H1 (cell line): ENCODE measurements around the gene MIXL1. TPM values are rescaled to one million over a fixed set of nuclear protein-coding genes. Genes with fewer than 3 reads are reported as not detected.
A peak's percentile ranks its signal among the peaks of the same experiment; 100 is the strongest.

Source experiments
- CTCF ChIA-PET: fragments of 300-600 bp; sonication (Branson Sonifier 250); formaldehyde crosslinking; loops from one replicate; lab custom pipeline; 2021; ENCODE audit not compliant: partially characterized antibody; lab: Charles Lee
- POLR2A ChIA-PET: fragments of 300-600 bp; sonication (Branson Sonifier 250); formaldehyde crosslinking; loops from one replicate; lab custom pipeline; 2021; ENCODE audit warnings: inconsistent platforms; ENCODE audit not compliant: partially characterized antibody; lab: Charles Lee
- DNase-seq, 2 experiments: peaks; one replicate each; pipeline versions ENCODE4 v3.0.0 to v3.0.0-alpha.2; 2010 to 2022; ENCODE audit warnings: low spot score in 2 of 2, low read depth in 1 of 2, mixed read lengths in 1 of 2
- FAIRE-seq: peaks from 2 replicates; lab custom pipeline; 2011; peaks lifted over from hg19 to GRCh38; lab: Jason Lieb, UNC
- H2AFZ ChIP-seq: 2 replicates; pipeline ENCODE4 v1.8.1; 2012; ENCODE audit warnings: low read length, inconsistent platforms
- H2AK5ac ChIP-seq: 2 replicates; pipeline ENCODE4 v1.6.1; 2013; ENCODE audit warnings: low read depth, low read length
- H2BK120ac ChIP-seq: replicated peaks from 2 replicates; pipeline ENCODE3; 2013; ENCODE audit warnings: low read depth, low read length, inconsistent platforms
- H2BK12ac ChIP-seq: 2 replicates; pipeline ENCODE4 v1.6.1; 2013; ENCODE audit warnings: low read depth, low read length
- H2BK15ac ChIP-seq: 2 replicates; pipeline ENCODE4 v1.6.1; 2013; ENCODE audit warnings: low read length
- H2BK20ac ChIP-seq: 2 replicates; pipeline ENCODE4 v1.6.1; 2013; ENCODE audit warnings: low read length
- H2BK5ac ChIP-seq: 2 replicates; pipeline ENCODE4 v1.6.1; 2013; ENCODE audit warnings: low read depth, low read length
- H3K14ac ChIP-seq: 2 replicates; pipeline ENCODE4 v1.6.1; 2013; ENCODE audit warnings: inconsistent platforms; ENCODE audit not compliant: insufficient read length
- H3K18ac ChIP-seq: 2 replicates; pipeline ENCODE4 v1.6.1; 2013; ENCODE audit warnings: low read length; ENCODE audit errors: extremely low read depth
- H3K23ac ChIP-seq: 2 replicates; pipeline ENCODE4 v1.6.1; 2013; ENCODE audit warnings: inconsistent platforms; ENCODE audit not compliant: insufficient read length
- H3K23me2 ChIP-seq: 2 replicates; pipeline ENCODE4 v1.6.1; 2013; ENCODE audit warnings: low read depth, low read length
- H3K27ac ChIP-seq: 2 replicates; pipeline ENCODE4 v1.6.1; 2011; ENCODE audit warnings: low read depth, low read length, inconsistent platforms
- H3K27me3 ChIP-seq, 4 experiments: replicated peaks in 1 of 4; 1 replicate in 1 of 4; 2 replicates in 3 of 4; pipeline versions ENCODE4 v1.6.1 to v1.8.1; 2011 to 2013; ENCODE audit warnings: low read length in 3 of 4, mild to moderate bottlenecking in 3 of 4, inconsistent platforms in 2 of 4, mixed read lengths in 2 of 4, moderate library complexity in 1 of 4; ENCODE audit not compliant: control insufficient read depth in 3 of 4, insufficient read depth in 3 of 4; ENCODE audit errors: extremely low read depth in 1 of 4
- H3K36me3 ChIP-seq, 4 experiments: 2 replicates each; pipeline versions ENCODE4 v1.6.1 to v1.8.1; 2011 to 2013; ENCODE audit warnings: mild to moderate bottlenecking in 4 of 4, low read length in 3 of 4, moderate library complexity in 2 of 4, control low read depth in 1 of 4, inconsistent platforms in 1 of 4; ENCODE audit not compliant: insufficient read depth in 4 of 4, control insufficient read depth in 2 of 4
- H3K4ac ChIP-seq: replicated peaks from 2 replicates; pipeline ENCODE3; 2013; ENCODE audit warnings: low read length, low read depth, mixed read lengths, inconsistent platforms; ENCODE audit not compliant: insufficient read length
- H3K4me1 ChIP-seq, 4 experiments: replicated peaks in 1 of 4; 1 replicate in 1 of 4; 2 replicates in 3 of 4; pipeline versions ENCODE4 v1.6.1 to v1.8.1; 2011 to 2013; ENCODE audit warnings: low read length in 3 of 4, inconsistent platforms in 2 of 4, mixed read lengths in 1 of 4; ENCODE audit not compliant: insufficient read depth in 4 of 4, control insufficient read depth in 3 of 4
- H3K4me2 ChIP-seq, 2 experiments: 2 replicates each; pipeline versions ENCODE4 v1.6.1 to v1.8.1; 2011 to 2013; ENCODE audit warnings: low read depth in 2 of 2, low read length in 2 of 2, control low read depth in 1 of 2, inconsistent platforms in 1 of 2, mild to moderate bottlenecking in 1 of 2; ENCODE audit not compliant: insufficient read depth in 1 of 2
- H3K4me3 ChIP-seq, 4 experiments: fragments of 200-600, 300-600 bp in 1 of 4; sonication (generic), shearing (Covaris generic), sonication (Bioruptor Twin) in 1 of 4; 2 replicates each; pipeline versions ENCODE4 v1.5.1 to v1.8.1; 2011 to 2016; ENCODE audit warnings: low read length in 4 of 4, low read depth in 3 of 4, control low read depth in 2 of 4, inconsistent platforms in 2 of 4, mild to moderate bottlenecking in 2 of 4, mixed read lengths in 1 of 4, moderate library complexity in 1 of 4; ENCODE audit not compliant: insufficient read depth in 2 of 4; ENCODE audit errors: extremely low read depth in 1 of 4
- H3K56ac ChIP-seq: replicated peaks from 2 replicates; pipeline ENCODE3; 2013; ENCODE audit warnings: low read depth, mild to moderate bottlenecking, mixed read lengths, low read length, inconsistent platforms; ENCODE audit not compliant: insufficient read length
- H3K79me1 ChIP-seq: 2 replicates; pipeline ENCODE4 v1.6.1; 2013; ENCODE audit warnings: low read depth, low read length, control low read depth
- H3K79me2 ChIP-seq, 2 experiments: 2 replicates each; pipeline versions ENCODE4 v1.6.1 to v1.8.1; 2012 to 2013; ENCODE audit warnings: low read length in 2 of 2, mild to moderate bottlenecking in 2 of 2, inconsistent platforms in 1 of 2; ENCODE audit not compliant: insufficient read depth in 2 of 2, control insufficient read depth in 1 of 2
- H3K9ac ChIP-seq, 4 experiments: replicated peaks in 1 of 4; 1 replicate in 1 of 4; 2 replicates in 3 of 4; pipeline versions ENCODE4 v1.6.1 to v1.8.1; 2011 to 2013; ENCODE audit warnings: low read depth in 3 of 4, low read length in 3 of 4, control low read depth in 2 of 4, mild to moderate bottlenecking in 2 of 4, moderate library complexity in 2 of 4, inconsistent platforms in 1 of 4; ENCODE audit errors: extremely low read depth in 1 of 4
- H3K9me3 ChIP-seq, 2 experiments: 2 replicates each; pipeline versions ENCODE4 v1.6.1 to v1.8.1; 2012 to 2013; ENCODE audit warnings: mild to moderate bottlenecking in 2 of 2, moderate library complexity in 2 of 2, control low read depth in 1 of 2, inconsistent platforms in 1 of 2, low read depth in 1 of 2, low read length in 1 of 2, mixed read lengths in 1 of 2; ENCODE audit not compliant: insufficient read depth in 2 of 2
- H4K20me1 ChIP-seq, 2 experiments: replicated peaks in 1 of 2; 2 replicates each; pipeline versions ENCODE3 to v1.8.1; 2011 to 2013; ENCODE audit warnings: inconsistent platforms in 2 of 2, low read length in 2 of 2, mild to moderate bottlenecking in 1 of 2; ENCODE audit not compliant: insufficient read depth in 2 of 2, control insufficient read depth in 1 of 2
- H4K5ac ChIP-seq: 2 replicates; pipeline ENCODE4 v1.6.1; 2013; ENCODE audit warnings: low read length, low read depth, mixed read lengths, inconsistent platforms; ENCODE audit not compliant: insufficient read length
- H4K8ac ChIP-seq: 2 replicates; pipeline ENCODE4 v1.8.0; 2013; ENCODE audit warnings: mild to moderate bottlenecking, moderate library complexity, low read length, inconsistent platforms; ENCODE audit not compliant: insufficient read depth; ENCODE audit errors: extremely low read depth
- H4K91ac ChIP-seq: replicated peaks from 2 replicates; pipeline ENCODE3; 2013; ENCODE audit warnings: low read length, mixed read lengths, inconsistent platforms; ENCODE audit not compliant: insufficient read length
- CEBPB ChIP-seq: IDR thresholded peaks from 2 replicates; pipeline ENCODE4 v1.6.1; 2012; ENCODE audit warnings: low read depth, low read length
- GABPA ChIP-seq: IDR thresholded peaks from 2 replicates; pipeline ENCODE4 v1.6.1; 2011; ENCODE audit warnings: mild to moderate bottlenecking, low read length, moderate library complexity, borderline replicate concordance; ENCODE audit not compliant: insufficient read depth
- RAD21 ChIP-seq, 2 experiments: IDR thresholded peaks in 1 of 2; conservative IDR thresholded peaks in 1 of 2; 2 replicates each; pipeline ENCODE4 v1.6.1; 2011; ENCODE audit warnings: low read depth in 2 of 2, low read length in 2 of 2, improper control_type of control experiment in 1 of 2, inconsistent platforms in 1 of 2, mild to moderate bottlenecking in 1 of 2, moderate library complexity in 1 of 2
- WGBS, 2 experiments: shearing (Covaris generic) in 1 of 2; methylation state at CpG; one replicate each; pipeline versions ENCODE4 v1.1.6 to v1.1.7; 2013 to 2015; ENCODE audit warnings: low lambda C conversion rate in 2 of 2, mixed read lengths in 2 of 2, inconsistent platforms in 1 of 2, low coverage in 1 of 2, missing lambda C conversion rate in 1 of 2; ENCODE audit not compliant: insufficient replicate concordance in 2 of 2, insufficient coverage in 1 of 2, insufficient read length in 1 of 2; ENCODE audit errors: extremely low coverage in 1 of 2, missing lambda C conversion rate in 1 of 2; 5-methylcytosine and 5-hydroxymethylcytosine counted together
- polyA plus RNA-seq, 7 experiments: library from polyadenylated mRNA; depleted of rRNA in 3 of 7; stranded (reverse) in 5 of 7; unstranded in 2 of 7; fragments of >200 nt in 5 of 7; fragments of 200-250 nt in 2 of 7; gene quantifications; 1 replicate in 5 of 7; 2 replicates in 1 of 7; 4 replicates in 1 of 7; pipeline versions ENCODE4 v1.2.1 to v1.2.3, GENCODE V29; 2011 to 2013; ENCODE audit warnings: missing spikeins in 2 of 7, mixed read lengths in 2 of 7
- total RNA-seq: library from RNA; stranded (reverse); fragmentation: NEBNext Ultra II Directional; extraction: Animal tissue kit (Norgen Biotek cat#: 25700); gene quantifications from 2 replicates; pipeline ENCODE4 v1.2.1, GENCODE V29; 2021
- TF ChIP-seq, protein P1 (sequence below), 3 experiments: IDR thresholded peaks; 1 replicate in 2 of 3; 2 replicates in 1 of 3; pipeline versions ENCODE4 v1.5.1 to v1.6.1; 2011; ENCODE audit warnings: low read length in 3 of 3, mild to moderate bottlenecking in 3 of 3, inconsistent platforms in 2 of 3, low read depth in 1 of 3, moderate library complexity in 1 of 3; ENCODE audit not compliant: insufficient read depth in 1 of 3; ENCODE audit errors: control extremely low read depth in 1 of 3

Gene MIXL1
- total and polyA plus RNA-seq, 2 of the 8 experiments (the other 6 are each of a cell fraction or from before 2014, with no cell fraction given): 1.5 to 1.8 TPM

GRCh38 chr1:226201029-226201593 lies 22.4 kb upstream of the MIXL1 start:
- Histone ChIP-seq H3K79me1 (no peaks in the 10 kb centered on the region), H3K56ac (no peak overlapping the region), H2AFZ (no peak overlapping the region), H4K20me1 (no peaks in the 10 kb centered on the region), H4K5ac (no peak overlapping the region), H2BK20ac (no peak overlapping the region), H3K79me2 (no peaks in the 10 kb centered on the region), H3K4me2 (no peak overlapping the region), H2BK15ac (no peak overlapping the region), H3K9ac (no peak overlapping the region), H4K8ac (no peak overlapping the region), H3K4me1 (peaks cover 0 to 4% (median 2%) of the 10 kb centered on the region in 4 experiments; a peak in 3 of 7 replicates), H3K36me3 (no peaks in the 10 kb centered on the region), H3K27me3 (no peaks in the 10 kb centered on the region; a peak in 1 of 7 replicates), H2BK120ac (no peak overlapping the region), H2BK5ac (no peak overlapping the region), H3K9me3 (no peaks in the 10 kb centered on the region), H2BK12ac (no peak overlapping the region), H3K23ac (no peak overlapping the region), H3K14ac (no peak overlapping the region), H3K27ac (no peak overlapping the region), H3K4me3 (no peak overlapping the region), H3K18ac (no peak overlapping the region), H3K23me2 (no peaks in the 10 kb centered on the region), H3K4ac (no peak overlapping the region), H2AK5ac (no peak overlapping the region), H4K91ac (no peak overlapping the region)
- ChIA-PET POLR2A (interaction anchor here (1.0 to 1.9 kb wide), 2 partner anchors 25 to 75 kb away, joined by 3 to 5 read pairs; no protein-coding TSS in a partner anchor), CTCF (interaction anchor here (0.6 to 10.3 kb wide), 30 partner anchors 9 to 166 kb away, joined by 3 to 139 read pairs (median 4); partner anchors contain the start of gene MIXL1)
- WGBS, 2 experiments: 45% methylated on average over 5 of the region's 5 CpGs; no CpG with 5 or more reads in 1 of the 2 experiments
- DNase-seq (no peak), FAIRE-seq (no peak)
- TF ChIP-seq CEBPB (no peak), RAD21 (IDR thresholded peaks at IDR 0.05 in 1 of 2, conservative IDR thresholded peaks at IDR 0.05 in 1 of 2; ENCODE audit: low read depth in 2 of 2, low read length in 2 of 2) (peak; percentile 71 to 80), GABPA (no peak)
- TF ChIP-seq, protein P1, sequence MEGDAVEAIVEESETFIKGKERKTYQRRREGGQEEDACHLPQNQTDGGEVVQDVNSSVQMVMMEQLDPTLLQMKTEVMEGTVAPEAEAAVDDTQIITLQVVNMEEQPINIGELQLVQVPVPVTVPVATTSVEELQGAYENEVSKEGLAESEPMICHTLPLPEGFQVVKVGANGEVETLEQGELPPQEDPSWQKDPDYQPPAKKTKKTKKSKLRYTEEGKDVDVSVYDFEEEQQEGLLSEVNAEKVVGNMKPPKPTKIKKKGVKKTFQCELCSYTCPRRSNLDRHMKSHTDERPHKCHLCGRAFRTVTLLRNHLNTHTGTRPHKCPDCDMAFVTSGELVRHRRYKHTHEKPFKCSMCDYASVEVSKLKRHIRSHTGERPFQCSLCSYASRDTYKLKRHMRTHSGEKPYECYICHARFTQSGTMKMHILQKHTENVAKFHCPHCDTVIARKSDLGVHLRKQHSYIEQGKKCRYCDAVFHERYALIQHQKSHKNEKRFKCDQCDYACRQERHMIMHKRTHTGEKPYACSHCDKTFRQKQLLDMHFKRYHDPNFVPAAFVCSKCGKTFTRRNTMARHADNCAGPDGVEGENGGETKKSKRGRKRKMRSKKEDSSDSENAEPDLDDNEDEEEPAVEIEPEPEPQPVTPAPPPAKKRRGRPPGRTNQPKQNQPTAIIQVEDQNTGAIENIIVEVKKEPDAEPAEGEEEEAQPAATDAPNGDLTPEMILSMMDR (IDR thresholded peaks at IDR 0.05; ENCODE audit: control extremely low read depth in 1 of 3, insufficient read depth in 1 of 3, low read depth in 1 of 3, low read length in 3 of 3): peak; percentile 42 to 66 (median 63)
